ENCODE data around the gene P4HA1. TPM values are rescaled to one million over a fixed set of nuclear protein-coding genes. Genes with fewer than 3 reads are reported as not detected.

P4HA1 gene
- polyA plus RNA-seq, 1 experiment, result 245 TPM

DNA sequence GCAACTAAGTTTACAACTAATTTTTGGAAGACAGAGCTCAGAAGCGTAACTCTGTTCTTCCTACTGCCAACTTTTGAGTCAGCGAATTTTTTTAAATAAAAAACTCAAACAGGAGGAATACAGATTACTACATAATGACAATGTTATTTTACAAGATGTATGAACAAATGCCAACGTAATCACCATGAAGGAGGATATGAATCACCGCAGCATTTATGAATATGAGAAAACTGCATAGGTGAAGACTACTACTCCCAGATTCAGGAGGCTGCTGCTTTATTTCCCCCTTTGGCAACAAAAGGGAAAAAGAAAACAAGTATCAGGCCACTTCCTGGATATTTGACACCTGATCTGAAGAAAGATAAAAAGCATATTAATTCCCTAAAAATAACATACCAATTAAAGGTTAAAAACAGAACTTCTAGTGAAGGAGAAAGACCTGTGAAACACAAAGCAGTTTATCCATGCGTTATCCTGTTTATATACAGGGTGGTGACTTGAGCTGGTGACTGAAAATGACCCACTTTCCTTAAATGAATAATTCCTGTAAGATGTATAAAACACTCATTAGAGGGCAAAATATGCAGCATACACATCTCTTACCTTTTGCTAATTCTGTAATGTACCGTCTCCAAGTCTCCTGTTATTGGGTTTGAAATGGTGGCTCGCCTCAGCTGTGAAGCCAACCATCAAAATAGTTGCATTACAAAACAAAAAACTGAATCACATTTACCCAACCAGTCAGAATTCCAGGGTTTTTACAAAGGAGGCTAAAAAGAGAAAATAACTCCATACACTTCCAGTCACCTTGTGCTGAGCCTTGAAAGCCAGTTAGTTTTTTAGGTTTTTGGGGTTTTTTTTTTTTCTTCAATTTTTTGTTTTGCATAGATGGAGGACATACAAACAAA, 52.0 kb downstream of the P4HA1 start:
- CTCF ChIA-PET, result no interaction called here
- DNase-seq (ENCODE audit: low read depth, low spot score), result peak; percentile 50
- no peaks in the 10 kb centered on the region for H3K9me3 ChIP-seq (ENCODE audit: control insufficient read depth, insufficient read depth, low read length)
- peak overlapping the region; percentile 62 for H3K27ac ChIP-seq (ENCODE audit: low read depth, low read length)
- TF ChIP-seq, protein P1, sequence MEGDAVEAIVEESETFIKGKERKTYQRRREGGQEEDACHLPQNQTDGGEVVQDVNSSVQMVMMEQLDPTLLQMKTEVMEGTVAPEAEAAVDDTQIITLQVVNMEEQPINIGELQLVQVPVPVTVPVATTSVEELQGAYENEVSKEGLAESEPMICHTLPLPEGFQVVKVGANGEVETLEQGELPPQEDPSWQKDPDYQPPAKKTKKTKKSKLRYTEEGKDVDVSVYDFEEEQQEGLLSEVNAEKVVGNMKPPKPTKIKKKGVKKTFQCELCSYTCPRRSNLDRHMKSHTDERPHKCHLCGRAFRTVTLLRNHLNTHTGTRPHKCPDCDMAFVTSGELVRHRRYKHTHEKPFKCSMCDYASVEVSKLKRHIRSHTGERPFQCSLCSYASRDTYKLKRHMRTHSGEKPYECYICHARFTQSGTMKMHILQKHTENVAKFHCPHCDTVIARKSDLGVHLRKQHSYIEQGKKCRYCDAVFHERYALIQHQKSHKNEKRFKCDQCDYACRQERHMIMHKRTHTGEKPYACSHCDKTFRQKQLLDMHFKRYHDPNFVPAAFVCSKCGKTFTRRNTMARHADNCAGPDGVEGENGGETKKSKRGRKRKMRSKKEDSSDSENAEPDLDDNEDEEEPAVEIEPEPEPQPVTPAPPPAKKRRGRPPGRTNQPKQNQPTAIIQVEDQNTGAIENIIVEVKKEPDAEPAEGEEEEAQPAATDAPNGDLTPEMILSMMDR (IDR thresholded peaks at IDR 0.05; ENCODE audit: low read depth, low read length), result no peak
- no peaks in the 10 kb centered on the region for H3K27me3 ChIP-seq (ENCODE audit: control insufficient read depth, insufficient read depth, low read length)
- POLR2A ChIA-PET, result interaction anchor here (1.8 kb wide), 1 partner anchor 52 kb away, joined by 5 read pairs; the partner anchor contains the start of gene P4HA1
- no peak overlapping the region for H3K4me3 ChIP-seq (ENCODE audit: low read depth, low read length)

DNA sequence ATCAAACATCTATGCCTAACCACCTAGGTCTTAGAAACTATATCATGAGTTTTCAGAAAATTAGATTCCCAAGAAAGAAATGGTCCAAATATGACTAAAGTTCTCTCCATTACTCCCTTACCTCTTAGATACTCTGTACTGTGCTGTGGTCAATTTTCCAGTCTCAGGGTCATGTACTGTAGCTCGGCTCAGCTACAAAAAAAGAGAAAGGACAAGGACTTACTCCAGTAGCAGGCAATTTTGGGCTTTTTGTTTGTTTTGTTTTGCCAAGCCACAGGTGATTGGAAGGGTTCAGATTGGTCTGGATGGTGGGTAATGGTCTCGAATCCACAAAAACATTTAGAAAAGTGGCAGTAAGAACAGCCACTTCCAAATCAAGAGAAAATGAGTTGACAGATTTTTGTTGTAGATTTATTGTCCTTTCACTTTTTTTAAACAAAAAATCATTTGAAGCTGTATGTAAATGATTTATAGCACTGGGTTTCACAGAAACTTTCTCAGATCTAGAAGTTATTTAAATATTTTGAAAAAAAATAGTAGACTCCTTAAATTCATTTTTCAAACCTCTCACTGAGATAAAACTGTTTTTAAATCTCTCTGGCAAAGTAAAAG, 52.8 kb downstream of the P4HA1 start:
- Histone ChIP-seq H3K4me3 (ENCODE audit: low read depth, low read length) (no peak overlapping the region), H3K27me3 (ENCODE audit: control insufficient read depth, insufficient read depth, low read length) (no peaks in the 10 kb centered on the region), H3K27ac (ENCODE audit: low read depth, low read length) (no peak overlapping the region), H3K9me3 (ENCODE audit: control insufficient read depth, insufficient read depth, low read length) (no peaks in the 10 kb centered on the region)
- ChIA-PET POLR2A (interaction anchor here (1.8 kb wide), 1 partner anchor 52 kb away, joined by 5 read pairs; the partner anchor contains the start of gene P4HA1), CTCF (no interaction called here)
- DNase-seq (ENCODE audit: low read depth, low spot score), result no peak
- TF ChIP-seq, protein P1 (IDR thresholded peaks at IDR 0.05; ENCODE audit: low read depth, low read length), result no peak

DNA sequence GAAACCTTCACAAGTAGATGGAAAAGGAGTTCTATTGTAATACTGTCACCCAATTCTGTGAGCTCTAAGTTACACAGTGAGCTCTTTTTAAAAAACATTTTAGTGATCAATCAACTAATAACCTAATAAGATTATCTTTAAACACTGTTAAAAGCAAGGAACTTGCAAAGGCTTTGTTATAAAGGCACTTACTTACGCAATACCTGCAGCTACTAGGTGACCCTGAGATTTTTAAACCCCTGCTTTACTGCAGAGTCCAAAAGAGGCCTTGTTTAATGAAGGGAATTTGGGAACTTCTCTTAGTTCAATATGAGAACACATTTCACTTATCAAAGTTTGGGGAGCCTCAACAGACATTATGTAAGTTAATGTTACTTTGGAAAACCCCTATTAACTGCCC, 53.3 kb downstream of the P4HA1 start:
- H3K27me3 ChIP-seq (ENCODE audit: control insufficient read depth, insufficient read depth, low read length), result no peaks in the 10 kb centered on the region
- H3K9me3 ChIP-seq (ENCODE audit: control insufficient read depth, insufficient read depth, low read length), result no peaks in the 10 kb centered on the region
- H3K27ac ChIP-seq (ENCODE audit: low read depth, low read length), result no peak overlapping the region
- CTCF ChIA-PET, result interaction anchor here (0.6 kb wide), 1 partner anchor 52 kb away, joined by 3 read pairs; no protein-coding TSS in a partner anchor
- POLR2A ChIA-PET, result interaction anchor here (1.8 kb wide), 1 partner anchor 53 kb away, joined by 5 read pairs; the partner anchor contains the start of gene P4HA1
- DNase-seq (ENCODE audit: low read depth, low spot score), result no peak
- no peak overlapping the region for H3K4me3 ChIP-seq (ENCODE audit: low read depth, low read length)
- TF ChIP-seq, protein P1 (IDR thresholded peaks at IDR 0.05; ENCODE audit: low read depth, low read length), result no peak

DNA sequence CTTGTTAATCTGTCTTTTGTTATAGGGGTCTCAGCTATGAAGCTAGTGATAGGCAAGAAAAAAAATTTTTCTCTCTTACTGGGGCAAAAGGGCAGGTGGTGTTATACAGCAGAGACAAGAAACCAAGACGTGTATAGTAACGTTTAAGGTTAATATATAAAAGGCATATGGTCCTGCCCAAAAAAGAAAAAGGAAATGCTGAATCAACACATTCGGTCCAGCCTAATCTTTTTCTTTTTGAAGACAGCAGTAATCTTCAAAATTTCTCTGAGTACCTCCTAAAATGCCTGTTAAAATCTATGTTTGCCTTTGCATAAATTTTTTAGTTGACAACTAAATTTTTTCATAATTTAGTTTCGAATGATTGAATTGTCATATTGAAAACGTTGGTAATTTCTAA, 54.5 kb downstream of the P4HA1 start:
- CTCF ChIA-PET, result no interaction called here

More for the DNA sequence above, 54.5 kb downstream of the P4HA1 start:
- H3K27me3 ChIP-seq (ENCODE audit: control insufficient read depth, insufficient read depth, low read length), result no peaks in the 10 kb centered on the region
- no peaks in the 10 kb centered on the region for H3K9me3 ChIP-seq (ENCODE audit: control insufficient read depth, insufficient read depth, low read length)
- H3K4me3 ChIP-seq (ENCODE audit: low read depth, low read length), result no peak overlapping the region
- POLR2A ChIA-PET, result no interaction called here
- no peak for DNase-seq (ENCODE audit: low read depth, low spot score)
- H3K27ac ChIP-seq (ENCODE audit: low read depth, low read length), result no peak overlapping the region
- TF ChIP-seq, protein P1 (IDR thresholded peaks at IDR 0.05; ENCODE audit: low read depth, low read length), result no peak

Measured in AG04450 (cell line).